Activated CD8-positive, alpha-beta memory T cell treated with anti-CD3 and anti-CD28 coated beads, Interleukin-2, amount 50 U/mL, for 4 hours (primary cell): ENCODE measurements around the gene CAMKK1.

ENCODE experiments used
- DNase-seq: peaks from one replicate; pipeline ENCODE4 v3.0.0-alpha.2; 2020

CAMKK1 gene

DNA sequence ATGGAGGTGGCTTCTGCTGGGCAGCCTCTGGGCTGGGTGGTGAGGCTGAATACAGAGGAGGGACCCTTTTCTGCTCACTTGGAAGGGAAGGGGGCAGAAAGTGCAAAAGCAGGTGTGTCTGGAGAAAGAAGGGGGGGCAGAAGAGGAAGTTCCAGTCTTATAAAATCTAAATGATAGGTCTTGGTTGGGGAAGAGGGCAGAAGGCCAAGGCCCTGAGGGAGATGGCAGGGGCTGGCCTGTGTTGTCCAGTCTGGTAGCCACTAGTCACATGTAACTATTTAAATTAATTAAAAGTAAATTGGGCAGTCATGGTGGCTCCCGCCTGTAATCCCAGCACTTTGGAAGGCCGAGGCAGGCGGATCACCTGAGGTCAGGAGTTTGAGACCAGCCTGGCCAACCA is 2.5 kb upstream of the CAMKK1 start:
- DNase-seq = no peak

DNA sequence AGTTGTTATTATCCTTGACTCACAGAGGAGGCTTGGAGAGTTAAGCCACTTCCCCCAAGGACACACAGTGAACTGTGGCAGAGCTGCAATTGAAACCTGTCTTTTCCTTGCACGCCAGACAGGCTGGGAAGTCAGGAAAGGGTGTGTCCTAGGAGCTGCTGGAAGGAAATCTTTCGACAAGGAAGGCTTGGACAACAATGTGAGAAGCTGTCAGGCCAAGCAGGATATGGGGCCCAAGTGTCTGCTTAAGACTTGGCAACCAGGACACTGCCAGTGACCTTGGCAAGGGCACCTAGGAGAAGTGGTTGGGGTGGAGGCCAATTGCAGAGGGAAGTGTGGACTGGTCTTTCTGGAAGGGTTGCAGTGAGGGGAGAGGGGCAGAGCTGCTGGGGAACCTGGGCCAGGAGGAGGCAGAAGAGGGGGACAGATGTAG is 2.1 kb upstream of the CAMKK1 start:
- no peak for DNase-seq

DNA sequence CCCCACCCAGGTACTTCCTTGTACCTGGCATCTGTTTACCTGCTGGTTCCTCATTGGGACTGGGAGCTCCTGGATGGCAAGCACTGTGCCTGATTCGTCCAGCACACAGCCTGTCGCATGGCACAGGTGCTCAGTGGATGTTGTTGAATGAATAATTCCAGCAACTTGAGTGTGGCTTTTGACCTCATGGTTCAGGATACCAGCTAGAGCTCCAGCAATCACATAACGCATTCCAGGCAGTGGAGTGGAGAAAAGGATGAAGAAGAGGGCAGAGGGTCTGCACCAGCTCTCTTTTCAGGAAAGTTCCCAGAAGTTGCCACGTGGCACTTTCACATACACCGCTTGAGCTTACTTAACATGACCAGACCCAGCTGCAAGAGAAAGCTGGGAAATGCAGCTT is 1.3 kb upstream of the CAMKK1 start:
- DNase-seq = no peak

DNA sequence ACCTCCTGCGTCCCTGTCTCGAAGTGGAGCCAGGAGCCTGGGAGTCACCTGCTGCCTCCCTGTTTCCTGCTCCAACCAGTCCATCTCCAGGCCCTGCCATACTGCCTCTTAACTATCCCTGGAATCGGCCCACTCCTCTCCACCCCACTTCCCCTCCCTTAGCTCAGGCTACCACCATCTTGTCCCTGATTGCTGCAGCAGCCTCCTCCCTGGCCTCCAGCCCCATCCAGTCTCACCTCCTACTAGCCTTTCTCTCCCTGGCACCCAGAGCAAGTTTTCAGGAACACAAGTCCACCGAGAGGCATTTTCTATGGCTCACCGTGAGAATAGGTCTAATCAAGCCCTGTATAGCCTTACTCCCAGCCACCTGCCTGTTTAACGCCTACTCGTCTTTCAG is 865 bp upstream of the CAMKK1 start:
- DNase-seq = no peak

DNA sequence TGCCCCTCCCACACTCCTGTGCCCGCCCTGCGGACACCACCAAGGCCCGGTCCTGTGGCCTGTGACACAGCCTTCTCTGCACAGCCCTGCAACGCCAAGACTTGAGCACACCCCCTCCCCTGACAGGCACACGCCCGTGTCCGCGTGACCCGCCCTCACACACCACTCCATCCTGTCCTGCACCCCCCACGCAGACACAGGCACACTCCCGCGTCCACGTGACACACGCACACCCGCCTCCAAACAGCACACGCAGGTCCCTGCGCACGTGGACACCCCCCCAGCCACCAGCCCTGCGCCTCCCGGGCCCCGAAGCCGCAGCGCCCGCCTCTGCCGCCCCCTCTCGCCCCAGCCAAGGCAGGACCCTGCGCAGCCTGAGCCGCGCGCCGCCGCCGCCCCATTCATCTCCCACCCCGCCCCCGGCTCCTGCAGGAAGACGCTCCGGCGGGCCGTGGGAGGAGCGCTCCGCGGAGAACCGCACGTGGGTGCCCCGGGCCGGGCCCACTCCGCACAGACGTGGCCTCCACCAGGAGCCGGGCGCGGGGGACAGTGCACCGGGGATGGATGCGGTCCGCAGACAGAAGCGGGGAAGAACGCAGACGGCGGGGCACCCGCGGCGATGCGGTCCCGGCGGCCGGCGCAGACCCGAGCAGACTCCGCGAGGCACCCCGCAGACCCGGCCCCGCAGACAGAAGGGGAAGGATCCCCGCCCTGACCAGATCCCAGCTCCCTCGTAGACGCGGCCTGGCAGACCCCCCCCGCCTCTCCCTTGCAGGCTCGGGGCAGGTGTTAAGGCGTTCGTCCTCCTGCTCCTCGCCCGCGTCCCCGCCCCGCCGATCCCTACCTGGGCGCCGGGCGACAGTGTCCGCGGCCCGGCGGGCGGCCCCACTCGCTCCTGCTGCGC is 506 bp downstream of the CAMKK1 start:
- DNase-seq = peak; percentile 77

DNA sequence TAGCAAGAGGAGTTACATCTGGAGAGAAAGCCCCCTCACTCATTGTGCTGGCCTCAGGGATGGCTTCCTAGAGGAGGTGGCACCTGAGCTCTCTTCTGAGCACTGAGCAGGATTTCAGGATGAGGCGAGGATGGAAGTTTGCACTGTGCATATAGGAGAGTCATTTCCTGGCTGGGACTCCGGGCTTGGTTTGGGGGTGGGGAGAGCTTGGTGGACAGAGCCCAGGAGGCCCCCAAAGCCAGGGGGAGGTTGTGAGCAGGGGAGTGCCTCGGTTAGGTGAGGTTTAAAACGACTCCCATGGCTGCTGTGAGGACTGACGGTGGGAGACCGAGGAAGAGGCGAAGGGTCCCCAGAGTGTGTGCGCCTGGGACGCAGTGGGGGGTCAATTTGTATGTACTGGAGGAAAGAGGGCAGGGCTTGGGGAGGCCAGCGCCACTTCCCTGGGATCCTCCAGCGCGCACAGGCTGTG is 1.2 kb downstream of the CAMKK1 start:
- no peak for DNase-seq

DNA sequence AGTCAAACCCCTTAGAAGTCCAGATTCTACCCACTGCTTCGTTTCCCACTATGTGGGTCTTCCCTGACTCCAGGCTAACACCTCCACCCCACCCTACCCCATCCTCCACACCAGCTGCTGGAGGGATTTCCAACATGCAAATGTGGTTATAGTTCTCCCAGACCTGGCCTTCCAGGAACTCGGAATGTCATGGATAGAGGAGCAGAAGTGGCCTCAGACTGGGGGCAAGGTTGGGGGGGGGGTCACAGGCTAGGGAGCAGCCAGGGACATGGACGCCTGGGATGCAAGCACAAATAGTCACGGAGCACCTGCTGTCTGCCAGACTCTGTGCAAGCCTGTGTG is 2.0 kb downstream of the CAMKK1 start:
- no peak for DNase-seq

DNA sequence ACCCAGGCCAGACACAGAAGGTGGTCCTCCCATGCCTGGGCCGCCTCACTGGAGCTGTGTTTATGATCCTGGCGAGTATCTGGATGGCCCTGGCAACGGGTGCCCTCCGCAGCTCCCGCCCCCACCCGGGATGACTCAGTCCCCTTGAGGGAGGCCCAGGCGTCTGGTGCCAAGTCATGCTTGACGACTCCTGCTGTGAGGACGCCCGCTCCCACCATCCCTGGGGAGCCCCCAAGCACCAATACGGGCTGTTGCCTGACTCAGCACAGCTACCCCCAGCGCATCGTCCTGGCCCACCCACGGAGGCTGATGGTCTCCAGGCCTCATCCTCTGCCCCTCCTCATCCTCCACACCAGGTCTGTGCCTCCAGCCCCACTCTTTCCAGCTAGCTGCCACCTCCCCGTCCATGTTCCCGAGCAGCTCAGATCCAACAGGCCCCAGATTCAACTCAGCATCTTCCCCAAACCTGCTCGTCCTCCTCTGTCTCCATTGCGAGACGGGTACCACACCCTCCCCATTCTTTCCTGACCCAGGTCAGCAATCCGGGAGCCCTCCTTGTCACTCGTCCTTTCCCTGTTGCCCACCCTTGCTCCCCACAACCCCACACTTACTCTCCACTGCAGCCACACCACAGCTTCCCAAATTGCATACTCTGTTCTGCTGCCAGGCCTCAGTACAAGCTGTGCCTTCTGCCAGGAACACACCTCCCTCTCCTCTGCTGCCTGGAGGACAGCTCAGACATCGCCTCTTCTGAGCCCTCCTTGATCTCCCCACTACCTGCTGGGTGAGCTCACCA is 2.6 kb downstream of the CAMKK1 start:
- DNase-seq = peak; percentile 42

DNA sequence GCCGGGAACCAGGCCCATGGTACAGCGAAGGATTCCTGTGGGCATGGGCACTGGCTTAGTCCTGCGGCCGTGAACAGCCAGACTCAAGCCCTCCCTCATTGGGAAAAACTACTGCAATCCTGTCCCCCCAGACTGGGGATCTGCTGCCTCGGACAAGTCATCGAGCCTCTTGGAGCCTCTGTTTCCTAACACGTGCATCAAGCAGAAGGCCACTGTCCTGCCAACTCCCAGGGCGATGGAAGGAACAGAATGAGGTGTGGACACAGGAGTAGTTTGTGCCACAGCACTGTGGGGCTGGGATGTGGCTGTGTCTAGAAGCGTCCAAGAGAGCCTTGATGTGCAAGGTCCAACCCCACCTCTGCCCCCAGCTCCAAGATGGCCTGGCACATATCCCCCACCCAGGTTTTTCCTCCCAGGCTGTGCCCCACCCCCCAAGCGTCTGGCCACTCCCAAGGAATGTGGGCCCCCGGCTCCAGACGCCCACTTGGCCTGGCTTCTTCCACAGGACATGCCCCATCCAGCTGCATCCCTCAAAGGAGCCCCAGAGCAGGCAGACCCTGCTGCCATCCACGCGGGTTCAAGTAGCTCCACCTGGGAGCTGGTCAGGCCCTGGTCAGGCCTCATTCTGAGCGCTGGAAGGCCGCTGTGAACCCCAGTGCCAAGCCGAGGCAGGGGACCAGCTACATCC is 3.4 kb downstream of the CAMKK1 start:
- DNase-seq = no peak

DNA sequence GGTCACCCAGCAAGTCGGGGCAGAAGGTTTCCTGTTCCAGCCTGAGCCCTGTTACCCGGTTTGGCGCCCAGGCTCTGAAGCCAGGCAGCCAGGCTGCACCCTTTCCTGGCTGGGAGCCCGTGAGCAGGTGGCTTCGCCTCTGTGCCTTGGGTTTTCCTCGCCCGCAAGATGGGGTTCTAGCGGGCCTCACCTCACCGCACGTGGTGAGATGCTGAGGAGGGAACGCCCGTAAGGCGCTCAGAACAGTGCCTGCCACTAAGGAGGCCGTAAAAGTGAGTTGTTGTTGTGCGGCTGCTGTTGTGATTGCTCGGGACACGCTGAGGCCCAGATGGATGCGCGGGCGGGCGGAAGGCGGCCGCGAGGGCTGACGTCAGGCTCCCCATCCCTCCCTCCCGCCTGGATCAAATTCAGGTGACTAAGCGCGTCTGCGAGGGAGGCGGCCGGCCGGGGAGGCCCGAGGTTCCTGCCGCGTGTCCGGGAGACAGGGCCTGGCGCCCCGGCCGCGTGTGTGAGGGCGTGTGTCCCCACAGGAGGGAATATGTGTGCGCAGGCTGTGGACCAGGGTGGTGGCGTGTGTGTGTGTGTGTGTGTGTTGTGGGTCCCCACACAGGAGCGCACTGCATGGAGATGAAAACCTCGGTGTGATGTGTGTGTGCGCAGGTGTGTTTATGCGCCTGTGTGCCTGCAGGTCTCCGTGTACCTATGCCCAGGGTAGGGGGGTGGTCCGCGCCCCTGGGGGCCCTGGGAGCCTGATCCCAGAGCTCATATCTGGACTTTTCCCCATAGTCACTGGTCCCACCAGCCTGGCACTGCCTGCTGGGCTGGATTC is 4.3 kb downstream of the CAMKK1 start:
- DNase-seq = no peak

DNA sequence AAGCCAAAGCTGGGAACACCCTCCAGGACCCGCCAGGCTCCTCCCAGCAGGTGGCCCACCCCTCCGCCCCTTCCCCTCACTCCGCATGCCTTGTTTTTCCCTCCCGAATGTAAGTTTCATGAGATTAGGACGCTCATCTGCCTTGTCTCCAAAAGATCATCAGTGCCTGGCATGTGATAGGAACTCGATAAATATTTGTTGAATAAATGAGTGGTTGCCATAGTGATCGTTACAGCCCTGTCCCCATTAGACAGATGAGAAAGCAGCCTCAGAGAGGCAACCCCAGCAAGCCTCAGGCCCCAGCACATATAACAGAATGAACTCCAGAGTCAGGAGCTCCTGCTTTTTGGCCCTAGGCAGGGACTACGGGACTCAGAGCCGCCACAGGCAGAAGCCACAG is 5.0 kb downstream of the CAMKK1 start:
- no peak for DNase-seq

DNA sequence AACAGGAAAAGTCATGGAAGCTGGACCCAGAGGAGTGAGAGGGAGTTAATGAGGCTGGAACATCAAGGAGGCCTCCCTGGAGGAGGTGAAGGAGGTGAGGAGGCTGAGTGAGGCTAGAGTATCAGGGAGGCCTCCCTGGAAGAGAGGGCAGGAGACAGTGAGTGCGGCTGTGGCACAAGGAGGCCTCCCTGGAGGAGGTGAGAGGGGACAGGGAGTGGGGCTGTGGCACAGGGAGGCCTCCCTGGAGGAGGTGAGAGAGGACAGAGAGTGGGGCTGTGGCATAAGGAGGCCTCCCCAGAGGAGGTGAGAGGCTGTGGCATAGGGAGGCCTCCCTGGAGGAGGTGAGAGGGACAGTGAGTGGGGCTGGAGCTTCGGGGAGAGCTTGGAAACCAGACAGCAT is 5.5 kb downstream of the CAMKK1 start:
- no peak for DNase-seq

DNA sequence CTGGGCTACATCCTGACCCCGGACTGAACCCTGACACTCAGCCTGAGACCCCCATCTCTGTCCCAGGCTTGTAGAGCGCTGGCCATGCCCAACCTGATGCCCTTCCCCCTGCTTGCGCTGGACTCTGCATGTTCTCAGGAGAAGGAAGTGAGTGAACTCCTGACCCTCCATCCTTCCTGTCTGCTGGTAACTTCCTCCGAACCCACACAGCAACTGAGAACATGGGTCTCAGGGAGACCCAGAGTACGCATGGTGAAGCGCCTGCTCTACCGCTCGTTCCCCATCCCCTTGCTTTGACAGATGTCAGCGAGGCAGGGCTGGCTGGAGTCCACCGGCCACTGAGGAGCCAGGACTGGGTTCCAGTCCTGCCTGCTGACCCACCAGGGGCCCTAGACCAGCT is 6.1 kb downstream of the CAMKK1 start:
- DNase-seq = no peak

DNA sequence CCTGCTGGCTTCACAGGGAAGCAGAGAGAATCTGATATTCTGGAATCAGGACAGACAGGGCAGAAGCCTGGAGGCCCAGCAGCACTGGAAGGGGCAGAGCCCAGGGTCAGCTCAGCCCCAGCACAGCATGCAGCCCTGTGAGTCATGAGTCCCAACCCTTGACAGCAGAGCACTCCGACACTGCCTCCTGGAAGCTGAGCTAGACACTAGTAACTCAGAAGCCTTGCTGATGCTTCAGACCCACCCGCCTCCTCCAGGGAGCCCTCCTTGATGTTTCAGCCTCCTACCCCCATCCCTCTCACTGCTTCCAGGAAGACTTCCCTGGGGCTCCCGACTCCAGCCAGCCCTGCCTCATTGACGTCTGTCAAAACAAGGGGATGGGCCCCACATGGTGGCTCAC is 6.9 kb downstream of the CAMKK1 start:
- DNase-seq = no peak

DNA sequence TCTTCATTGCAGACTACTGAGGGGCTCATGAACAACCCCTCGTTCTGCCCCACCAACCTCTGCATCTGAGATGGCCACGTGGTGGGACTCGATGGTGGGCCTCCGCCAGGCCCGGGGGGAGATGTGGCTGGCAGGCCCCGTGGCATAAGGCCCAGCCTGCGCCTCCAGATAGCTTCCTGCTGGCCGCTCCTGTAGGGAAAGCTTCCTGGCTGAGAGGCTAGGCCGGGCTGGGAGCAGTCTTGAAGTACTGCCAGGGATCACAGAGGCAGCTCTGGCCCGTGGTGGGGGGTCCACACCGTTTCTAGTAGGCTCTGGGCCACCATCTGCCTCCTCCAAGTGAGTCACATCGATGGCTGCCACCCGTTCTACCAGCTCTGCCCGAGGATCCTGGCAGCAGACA is 7.6 kb downstream of the CAMKK1 start:
- no peak for DNase-seq

DNA sequence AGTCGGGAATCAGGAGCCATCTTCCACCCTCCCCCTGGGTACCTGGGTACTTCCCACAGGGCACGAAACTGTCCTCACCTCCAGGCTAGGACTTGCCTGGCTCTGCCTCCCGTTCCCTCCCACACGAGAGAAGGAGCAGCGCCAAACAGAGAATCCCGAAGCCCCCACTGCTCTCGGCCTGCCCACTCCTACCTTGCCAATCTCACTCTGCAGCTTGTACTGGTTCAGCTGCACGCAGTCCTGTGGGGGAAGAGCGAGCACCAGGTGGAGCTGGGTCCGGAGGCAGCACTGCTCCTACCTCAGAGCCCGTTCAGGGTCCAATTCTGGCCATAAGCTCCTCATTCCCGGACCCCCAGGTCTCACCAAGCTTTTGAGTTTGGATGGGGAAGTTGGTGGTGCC is 8.7 kb downstream of the CAMKK1 start:
- no peak for DNase-seq

DNA sequence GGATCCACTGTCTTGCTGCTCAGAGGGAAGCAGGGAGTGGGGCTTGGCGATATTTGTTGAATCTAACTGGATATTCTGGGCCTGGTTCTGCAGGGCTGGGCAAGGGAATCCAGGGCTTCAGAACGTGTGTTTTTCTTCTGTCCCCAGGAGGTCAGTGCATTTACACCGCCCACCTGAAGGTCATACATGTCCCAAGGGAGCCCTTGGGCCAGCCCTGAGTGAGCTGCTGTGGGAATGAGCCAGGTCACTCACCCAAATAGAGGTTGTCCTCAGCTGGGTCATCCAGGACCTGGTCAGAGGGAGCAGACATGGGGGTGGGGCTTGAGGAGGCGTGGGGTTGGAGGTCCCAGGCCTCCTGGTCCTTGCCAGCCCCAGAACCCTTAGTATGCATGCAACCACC is 10.6 kb downstream of the CAMKK1 start:
- no peak for DNase-seq

DNA sequence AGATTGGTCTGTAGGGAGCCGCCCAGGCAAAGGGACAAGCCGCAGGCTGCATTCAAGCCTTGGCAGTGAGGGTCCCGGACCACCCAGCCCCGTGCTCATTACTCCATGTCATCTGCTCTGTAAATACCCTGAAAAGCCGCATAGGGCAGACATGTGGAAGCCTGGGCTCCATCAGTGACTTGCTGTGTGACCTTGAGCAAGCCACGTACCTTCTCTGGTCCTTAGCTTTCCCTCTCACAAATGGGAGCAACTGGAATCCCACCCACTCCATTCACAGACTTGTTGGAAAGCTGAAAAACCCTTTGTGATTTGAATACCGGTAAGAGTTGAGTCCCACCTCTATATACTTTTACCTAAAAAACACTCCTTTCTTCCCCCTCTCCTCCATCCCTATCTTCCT is 11.9 kb downstream of the CAMKK1 start:
- DNase-seq = no peak

DNA sequence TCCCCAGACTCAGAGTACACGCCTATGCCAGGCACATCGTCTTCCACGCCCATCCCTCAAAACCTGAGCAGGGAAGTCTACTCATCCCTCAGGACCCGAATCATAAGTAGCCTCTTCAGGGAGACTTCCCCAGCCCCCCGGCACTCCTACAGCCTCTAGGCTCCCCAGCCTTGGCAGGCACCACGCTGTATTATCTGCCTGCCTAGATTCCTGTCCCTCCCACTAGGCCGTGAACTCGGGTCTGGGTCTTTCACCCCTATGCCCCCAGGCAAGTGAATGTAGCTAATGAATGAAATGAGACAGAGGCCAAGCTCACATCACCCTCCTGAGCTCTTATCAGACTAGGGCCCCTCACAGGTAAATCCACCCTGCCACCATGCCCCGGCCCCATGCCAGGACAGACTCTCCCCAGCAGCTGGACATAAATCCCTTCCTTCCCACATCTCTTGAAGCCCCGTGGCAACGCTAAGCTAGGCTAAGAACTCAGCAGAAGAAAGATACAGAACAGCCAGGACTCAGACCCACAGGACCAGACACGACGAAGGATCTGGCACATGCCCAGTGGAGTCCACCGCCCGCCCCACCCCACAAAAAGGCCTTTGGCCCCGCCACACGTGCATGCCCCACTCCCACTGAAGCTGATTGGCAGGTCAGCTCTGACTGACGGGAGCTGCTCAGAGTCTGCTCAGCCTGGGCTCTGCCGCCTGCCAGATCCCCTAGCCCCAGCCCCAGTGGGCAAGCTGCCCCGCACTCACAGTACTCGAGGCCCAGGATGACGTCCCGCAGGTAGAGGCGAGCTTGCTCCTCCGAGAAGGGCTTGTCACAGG is 13.0 kb downstream of the CAMKK1 start:
- DNase-seq = no peak

DNA sequence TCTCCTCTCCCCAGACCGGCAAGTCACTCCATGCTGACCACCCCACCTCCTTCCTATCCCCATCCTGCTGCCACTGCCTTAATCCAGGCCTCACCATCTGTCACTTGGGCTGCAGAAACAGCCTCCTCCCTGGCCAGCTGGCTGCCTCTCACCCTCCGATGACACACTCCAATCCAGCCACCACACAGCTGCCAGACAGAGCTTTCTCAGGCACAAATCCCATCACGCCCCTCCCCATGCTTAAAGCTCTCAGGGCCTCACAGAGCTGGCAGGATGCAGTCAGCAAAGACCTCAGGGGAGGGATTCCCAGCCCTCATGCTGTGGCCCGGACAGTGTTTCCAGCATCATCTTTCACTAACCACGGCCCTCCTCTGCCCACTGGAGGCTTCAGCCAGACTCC is 13.7 kb downstream of the CAMKK1 start:
- DNase-seq = no peak

DNA sequence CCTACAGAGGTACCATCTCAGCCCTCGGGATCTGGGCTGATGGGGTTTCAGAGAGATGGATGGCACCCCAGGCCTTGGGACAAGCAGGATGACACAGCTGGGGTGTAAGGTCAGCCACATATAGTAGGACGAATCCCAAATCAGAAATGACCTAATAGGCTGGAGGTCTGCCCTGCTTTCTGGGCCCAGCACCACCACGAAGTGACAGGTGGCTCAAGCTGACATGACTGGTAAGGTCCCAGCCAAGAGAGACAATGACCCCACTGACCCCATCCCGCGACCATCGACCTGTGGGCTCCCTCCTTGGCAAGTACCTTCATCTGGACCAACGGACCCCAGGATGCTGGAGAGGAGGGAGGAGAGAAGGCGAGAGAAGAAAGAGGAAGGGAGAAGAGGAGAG is 15.6 kb downstream of the CAMKK1 start:
- DNase-seq = no peak

DNA sequence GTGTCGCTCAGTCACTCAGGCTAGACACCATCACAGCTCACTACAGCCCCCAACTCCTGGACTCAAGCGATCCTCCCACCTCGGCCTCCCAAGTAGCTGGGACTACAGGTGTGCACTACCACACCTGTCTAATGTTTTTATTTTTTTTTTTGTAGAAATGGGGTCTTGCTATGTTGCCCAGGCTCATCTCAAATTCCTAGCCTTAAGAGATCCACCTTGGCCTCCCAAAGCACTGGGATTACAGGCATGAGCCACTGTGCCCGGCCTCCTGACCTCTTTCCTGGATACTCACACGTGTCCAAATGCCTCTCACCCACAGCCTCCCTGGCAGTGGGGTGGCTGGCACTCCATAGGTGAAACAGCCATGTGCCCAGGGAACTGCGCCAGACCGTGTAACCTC is 17.5 kb downstream of the CAMKK1 start:
- DNase-seq = no peak
